ENCODE results near the gene TUFT1. TPM values are rescaled to one million over a fixed set of nuclear protein-coding genes. Genes with fewer than 3 reads are reported as not detected.

TUFT1 gene
- total RNA-seq, 1 experiment from 2014 or later = 7.9 TPM

DNA sequence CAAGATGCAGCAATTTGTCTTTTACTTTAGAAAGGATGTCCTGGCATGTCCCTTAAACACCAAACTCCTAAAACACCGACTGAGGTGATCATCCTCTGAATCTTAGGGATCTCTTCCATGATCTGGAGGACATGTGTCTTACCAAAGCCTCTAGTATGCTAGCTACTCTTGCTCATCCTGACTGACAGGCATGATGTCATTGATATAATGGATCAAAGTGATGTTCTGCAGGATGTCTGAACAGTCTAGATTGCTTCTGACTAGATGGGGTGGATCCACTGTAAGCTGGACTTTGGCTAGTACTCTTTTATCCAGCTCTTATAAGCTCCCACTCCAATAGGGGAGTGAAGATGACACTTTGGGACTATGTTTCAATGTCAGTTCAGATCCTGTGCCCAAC lies 40.2 kb upstream of the TUFT1 start:
- no peak for ATAC-seq
- H3K36me3 Mint-ChIP-seq = no peaks in the 10 kb centered on the region

More for the DNA sequence above, 40.2 kb upstream of the TUFT1 start:
- H3K4me1 Mint-ChIP-seq = peaks cover 2% of the 10 kb centered on the region; the same call in 1 of the 2 replicates
- H3K4me3 Mint-ChIP-seq = no peak overlapping the region
- H3K9me3 Mint-ChIP-seq = no peaks in the 10 kb centered on the region
- DNase-seq (ENCODE audit: low spot score) = no peak
- TF ChIP-seq, protein P1, sequence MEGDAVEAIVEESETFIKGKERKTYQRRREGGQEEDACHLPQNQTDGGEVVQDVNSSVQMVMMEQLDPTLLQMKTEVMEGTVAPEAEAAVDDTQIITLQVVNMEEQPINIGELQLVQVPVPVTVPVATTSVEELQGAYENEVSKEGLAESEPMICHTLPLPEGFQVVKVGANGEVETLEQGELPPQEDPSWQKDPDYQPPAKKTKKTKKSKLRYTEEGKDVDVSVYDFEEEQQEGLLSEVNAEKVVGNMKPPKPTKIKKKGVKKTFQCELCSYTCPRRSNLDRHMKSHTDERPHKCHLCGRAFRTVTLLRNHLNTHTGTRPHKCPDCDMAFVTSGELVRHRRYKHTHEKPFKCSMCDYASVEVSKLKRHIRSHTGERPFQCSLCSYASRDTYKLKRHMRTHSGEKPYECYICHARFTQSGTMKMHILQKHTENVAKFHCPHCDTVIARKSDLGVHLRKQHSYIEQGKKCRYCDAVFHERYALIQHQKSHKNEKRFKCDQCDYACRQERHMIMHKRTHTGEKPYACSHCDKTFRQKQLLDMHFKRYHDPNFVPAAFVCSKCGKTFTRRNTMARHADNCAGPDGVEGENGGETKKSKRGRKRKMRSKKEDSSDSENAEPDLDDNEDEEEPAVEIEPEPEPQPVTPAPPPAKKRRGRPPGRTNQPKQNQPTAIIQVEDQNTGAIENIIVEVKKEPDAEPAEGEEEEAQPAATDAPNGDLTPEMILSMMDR (IDR thresholded peaks at IDR 0.05) = no peak
- TF ChIP-seq ESRRA (CRISPR knock-in tag; IDR thresholded peaks at IDR 0.05; ENCODE audit: borderline replicate concordance) = no peak
- TF ChIP-seq ZNF138 (CRISPR knock-in tag; conservative IDR thresholded peaks at IDR 0.05) = no peak
- TF ChIP-seq CDX4 (CRISPR knock-in tag; IDR thresholded peaks at IDR 0.05; ENCODE audit: borderline replicate concordance) = no peak
- TF ChIP-seq JAZF1 (CRISPR knock-in tag; IDR thresholded peaks at IDR 0.05) = no peak
- TF ChIP-seq E2F5 (CRISPR knock-in tag; IDR thresholded peaks at IDR 0.05) = no peak
- TF ChIP-seq, protein P2, sequence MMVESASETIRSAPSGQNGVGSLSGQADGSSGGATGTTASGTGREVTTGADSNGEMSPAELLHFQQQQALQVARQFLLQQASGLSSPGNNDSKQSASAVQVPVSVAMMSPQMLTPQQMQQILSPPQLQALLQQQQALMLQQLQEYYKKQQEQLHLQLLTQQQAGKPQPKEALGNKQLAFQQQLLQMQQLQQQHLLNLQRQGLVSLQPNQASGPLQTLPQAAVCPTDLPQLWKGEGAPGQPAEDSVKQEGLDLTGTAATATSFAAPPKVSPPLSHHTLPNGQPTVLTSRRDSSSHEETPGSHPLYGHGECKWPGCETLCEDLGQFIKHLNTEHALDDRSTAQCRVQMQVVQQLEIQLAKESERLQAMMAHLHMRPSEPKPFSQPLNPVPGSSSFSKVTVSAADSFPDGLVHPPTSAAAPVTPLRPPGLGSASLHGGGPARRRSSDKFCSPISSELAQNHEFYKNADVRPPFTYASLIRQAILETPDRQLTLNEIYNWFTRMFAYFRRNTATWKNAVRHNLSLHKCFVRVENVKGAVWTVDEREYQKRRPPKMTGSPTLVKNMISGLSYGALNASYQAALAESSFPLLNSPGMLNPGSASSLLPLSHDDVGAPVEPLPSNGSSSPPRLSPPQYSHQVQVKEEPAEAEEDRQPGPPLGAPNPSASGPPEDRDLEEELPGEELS (CRISPR knock-in tag; IDR thresholded peaks at IDR 0.05) = no peak
- TF ChIP-seq ZNF263 (CRISPR knock-in tag; IDR thresholded peaks at IDR 0.05; ENCODE audit: low read depth) = no peak
- no peak for TF ChIP-seq STAT6 (CRISPR knock-in tag; conservative IDR thresholded peaks at IDR 0.05; ENCODE audit: low read depth)
- TF ChIP-seq, protein P3, sequence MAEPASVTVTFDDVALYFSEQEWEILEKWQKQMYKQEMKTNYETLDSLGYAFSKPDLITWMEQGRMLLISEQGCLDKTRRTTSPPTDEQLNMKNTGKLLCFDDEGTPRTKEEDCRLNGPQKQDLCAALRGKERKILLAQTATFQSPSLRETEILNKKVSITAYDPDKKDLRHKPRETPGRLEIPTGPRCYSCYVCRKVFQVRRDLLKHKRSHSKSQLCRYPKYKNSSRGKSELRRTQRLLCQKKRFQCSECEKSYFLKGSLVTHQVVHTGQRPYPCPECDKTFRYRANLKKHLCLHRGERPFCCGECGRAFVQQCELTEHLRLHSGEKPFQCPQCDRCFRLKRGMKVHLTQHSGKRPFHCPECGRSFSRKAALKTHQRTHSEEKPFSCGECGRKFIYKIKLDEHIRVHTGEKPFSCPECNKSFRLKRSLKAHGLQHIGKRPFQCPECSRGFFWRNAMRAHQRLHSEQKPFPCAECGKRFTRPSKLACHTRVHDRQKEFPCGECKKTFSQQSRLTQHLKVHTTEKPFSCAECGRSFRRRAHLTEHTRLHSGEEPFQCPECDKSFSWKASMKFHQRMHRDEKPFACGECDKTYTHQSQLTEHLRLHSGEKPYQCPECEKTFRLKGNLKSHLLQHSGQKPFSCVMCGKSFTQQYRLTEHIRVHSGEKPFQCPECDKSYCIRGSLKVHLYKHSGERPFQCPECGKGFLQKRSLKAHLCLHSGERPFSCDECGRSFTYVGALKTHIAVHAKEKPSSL (CRISPR knock-in tag; conservative IDR thresholded peaks at IDR 0.05) = no peak
- TF ChIP-seq ELF4 (CRISPR knock-in tag; IDR thresholded peaks at IDR 0.05; ENCODE audit: low read depth) = no peak
- TF ChIP-seq OVOL2 (CRISPR knock-in tag; IDR thresholded peaks at IDR 0.05; ENCODE audit: borderline replicate concordance) = no peak
- no peak for TF ChIP-seq ZNF281 (CRISPR knock-in tag; IDR thresholded peaks at IDR 0.05)
- TF ChIP-seq, protein P4, sequence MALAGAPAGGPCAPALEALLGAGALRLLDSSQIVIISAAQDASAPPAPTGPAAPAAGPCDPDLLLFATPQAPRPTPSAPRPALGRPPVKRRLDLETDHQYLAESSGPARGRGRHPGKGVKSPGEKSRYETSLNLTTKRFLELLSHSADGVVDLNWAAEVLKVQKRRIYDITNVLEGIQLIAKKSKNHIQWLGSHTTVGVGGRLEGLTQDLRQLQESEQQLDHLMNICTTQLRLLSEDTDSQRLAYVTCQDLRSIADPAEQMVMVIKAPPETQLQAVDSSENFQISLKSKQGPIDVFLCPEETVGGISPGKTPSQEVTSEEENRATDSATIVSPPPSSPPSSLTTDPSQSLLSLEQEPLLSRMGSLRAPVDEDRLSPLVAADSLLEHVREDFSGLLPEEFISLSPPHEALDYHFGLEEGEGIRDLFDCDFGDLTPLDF (CRISPR knock-in tag; IDR thresholded peaks at IDR 0.05) = no peak
- no peak for TF ChIP-seq MXD4 (CRISPR knock-in tag; IDR thresholded peaks at IDR 0.05; ENCODE audit: borderline replicate concordance)
- TF ChIP-seq SOX15 (CRISPR knock-in tag; IDR thresholded peaks at IDR 0.05) = no peak
- TF ChIP-seq ZMAT4 (CRISPR knock-in tag; IDR thresholded peaks at IDR 0.05) = no peak
- CTCF ChIA-PET = interaction anchor here (1.6 kb wide), 1 partner anchor 11 kb away, joined by 3 read pairs; the partner anchor contains the start of gene CGN
- H3K27ac Mint-ChIP-seq = no peak overlapping the region
- H3K27me3 Mint-ChIP-seq (ENCODE audit: low read depth) = no peaks in the 10 kb centered on the region
- POLR2A ChIA-PET = no interaction called here

All from WTC11 (cell line).